Eye (tissue), 1 donor: ENCODE measurements around the gene ADAMTSL3.

Experiments
- DNase-seq: peaks from one replicate; pipeline ENCODE4 v3.0.0-alpha.2; 2015

ADAMTSL3 gene

GRCh38 chr15:83764201-83764838 lies 110.4 kb downstream of the ADAMTSL3 start:
- no peak for DNase-seq

DNA sequence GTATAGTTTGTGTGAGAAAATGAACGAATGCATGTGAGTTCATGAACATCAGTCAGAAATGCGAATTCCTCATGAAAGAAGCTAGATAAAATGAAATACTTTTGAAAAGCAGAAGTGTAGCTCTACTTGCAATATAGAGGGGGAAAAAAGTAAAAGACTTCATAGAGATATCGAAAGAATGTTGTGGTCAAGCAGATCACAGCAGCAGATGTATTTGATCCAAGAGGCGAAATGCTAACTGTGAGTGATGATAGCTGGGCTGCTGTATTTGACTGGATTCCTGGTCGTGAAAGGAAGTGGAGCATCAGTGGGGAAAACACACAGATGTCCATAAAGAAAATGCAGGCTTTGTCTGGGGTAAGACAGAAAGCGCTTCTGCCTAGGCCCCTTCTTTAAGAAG lies 112.4 kb downstream of the ADAMTSL3 start:
- peak; percentile 1 for DNase-seq

DNA sequence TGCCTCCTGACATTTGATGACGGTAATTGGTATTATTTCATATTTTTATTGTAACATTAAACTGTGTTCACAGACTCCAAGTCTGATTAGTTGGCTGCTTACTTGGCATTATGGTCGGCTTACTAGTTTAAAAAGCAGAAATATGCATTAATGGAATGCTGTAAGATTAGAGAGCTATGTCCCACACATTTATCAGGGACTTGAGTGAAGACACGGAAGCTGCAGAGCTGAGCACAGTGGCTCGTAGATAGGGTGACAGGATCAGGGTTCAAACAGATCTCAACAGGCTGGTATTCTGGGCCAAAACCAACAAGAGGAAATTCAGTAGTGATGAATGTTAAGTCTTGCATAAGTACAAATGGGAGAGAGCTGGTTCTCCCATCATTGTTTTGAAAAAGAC lies 113.8 kb downstream of the ADAMTSL3 start:
- DNase-seq, result peak; percentile 21

GRCh38 chr15:83769411-83769999 lies 115.6 kb downstream of the ADAMTSL3 start:
- DNase-seq, result peak; percentile 38

DNA sequence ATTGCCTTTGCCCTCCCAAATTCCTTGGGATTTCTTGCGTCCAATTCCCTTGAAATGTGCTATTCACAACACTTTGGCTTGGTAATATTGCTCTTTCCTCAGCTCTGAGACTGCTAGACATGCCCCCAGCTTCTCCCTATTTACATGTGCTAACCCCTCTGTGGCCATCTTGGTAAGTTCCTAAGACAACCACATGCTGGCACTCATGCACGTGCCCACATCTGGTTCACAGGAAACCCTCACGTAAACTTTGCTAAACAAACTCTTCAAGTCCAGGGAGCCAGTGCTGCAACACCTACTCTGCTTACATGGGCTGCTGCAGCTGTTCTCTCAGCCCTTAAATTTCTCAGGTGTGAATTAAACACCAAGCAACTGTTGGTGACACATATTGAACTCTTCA lies 121.8 kb downstream of the ADAMTSL3 start:
- DNase-seq, result no peak

DNA sequence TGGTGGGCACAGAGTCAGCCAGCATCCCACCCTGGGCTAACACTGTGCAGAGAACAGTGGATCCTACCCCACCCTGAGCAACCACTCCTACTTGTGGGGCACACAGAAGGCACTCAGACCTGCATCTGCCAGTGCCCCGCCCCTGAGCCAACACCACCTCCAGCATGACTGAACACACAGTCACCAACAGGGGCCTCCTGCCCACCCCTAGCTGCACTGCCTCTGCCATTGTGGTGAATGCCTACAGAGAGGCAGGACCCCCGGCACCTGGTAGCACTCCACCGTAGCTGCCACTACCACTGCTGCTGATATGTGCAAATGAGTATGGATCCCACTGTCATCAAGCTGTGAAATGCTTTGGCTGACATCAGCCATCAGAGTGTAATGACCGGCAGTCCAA lies 123.1 kb downstream of the ADAMTSL3 start:
- no peak for DNase-seq

GRCh38 chr15:83783227-83783626 lies 129.3 kb downstream of the ADAMTSL3 start:
- no peak for DNase-seq

GRCh38 chr15:83784975-83785374 lies 131.1 kb downstream of the ADAMTSL3 start:
- no peak for DNase-seq

- no peak for DNase-seq
Measured at GRCh38 chr15:83786336-83786735, 132.4 kb downstream of the ADAMTSL3 start.

DNA sequence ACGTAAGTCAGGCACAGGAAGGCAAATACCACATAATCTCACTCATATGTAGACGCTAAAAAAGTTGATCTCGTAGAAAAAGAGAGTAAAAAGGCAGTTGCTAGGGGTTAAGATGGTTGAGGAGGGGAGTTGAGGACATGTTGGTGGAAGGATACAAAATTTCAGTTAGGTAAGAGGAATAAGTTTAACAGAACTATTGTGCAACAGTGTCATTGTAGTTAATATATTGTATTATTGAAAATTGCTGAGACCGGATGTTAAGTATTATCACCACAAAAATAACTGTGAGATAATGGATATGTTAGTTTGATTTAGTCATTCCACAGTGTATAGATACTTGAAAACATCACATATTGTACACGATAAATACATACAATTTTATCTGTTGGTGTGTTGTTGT lies 139.1 kb downstream of the ADAMTSL3 start:
- no peak for DNase-seq

DNA sequence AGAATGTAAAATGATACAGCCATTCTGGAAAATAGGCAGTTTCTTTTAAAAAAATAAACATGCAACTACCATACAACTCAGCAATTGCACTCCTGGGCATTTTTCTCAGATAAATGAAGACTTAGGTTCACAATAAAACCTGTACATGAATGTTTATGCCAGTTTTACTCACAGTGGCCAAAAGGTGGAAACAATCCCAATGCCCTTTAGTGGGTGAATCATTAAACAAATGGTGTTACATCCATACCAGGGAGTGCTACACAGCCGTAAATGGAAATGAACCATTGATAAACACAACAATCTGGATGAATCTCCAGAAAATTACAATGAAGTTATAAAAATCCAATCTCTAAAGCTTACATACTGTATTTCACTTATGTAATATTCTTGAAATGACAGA lies 140.3 kb downstream of the ADAMTSL3 start:
- DNase-seq, result no peak

- DNase-seq, result no peak
Measured at GRCh38 chr15:83809345-83809744, 155.4 kb downstream of the ADAMTSL3 start.

DNA sequence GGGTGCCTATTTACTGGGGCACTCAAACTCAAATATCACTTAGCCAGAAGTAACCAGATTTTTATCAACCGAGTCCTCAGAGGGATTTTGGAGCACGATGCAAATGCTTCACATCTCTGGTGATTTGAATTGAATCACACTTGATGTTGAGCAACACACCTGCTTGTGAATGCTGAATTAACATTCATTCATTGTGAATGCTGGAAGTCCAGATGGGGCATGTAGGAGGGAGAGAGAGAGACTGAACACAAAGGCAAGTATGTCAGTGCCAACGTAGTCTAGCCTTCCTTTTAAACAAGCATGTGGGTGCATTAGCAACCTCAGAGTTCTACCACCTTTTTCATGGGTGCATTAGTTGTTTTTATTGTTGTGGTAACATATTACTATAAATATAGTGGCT lies 156.2 kb downstream of the ADAMTSL3 start:
- no peak for DNase-seq

DNA sequence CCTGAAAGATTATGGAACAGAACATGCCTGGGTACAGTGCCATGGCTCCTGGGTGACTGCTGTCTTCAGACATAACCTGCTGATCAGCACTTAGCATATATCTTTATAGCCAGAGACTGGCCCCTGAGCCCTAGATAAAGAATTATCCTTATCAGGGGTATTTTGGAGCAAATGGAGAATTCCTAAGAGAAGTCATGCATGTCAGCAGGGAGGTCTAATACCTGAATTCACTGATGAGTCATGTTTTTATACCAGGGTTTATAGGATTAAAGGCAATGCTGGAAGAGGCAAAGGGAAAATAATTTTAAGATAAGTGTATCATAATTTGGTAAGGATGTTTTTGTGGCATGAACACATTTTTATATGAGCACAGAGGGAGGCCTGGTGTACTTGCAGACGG lies 159.8 kb downstream of the ADAMTSL3 start:
- no peak for DNase-seq

DNA sequence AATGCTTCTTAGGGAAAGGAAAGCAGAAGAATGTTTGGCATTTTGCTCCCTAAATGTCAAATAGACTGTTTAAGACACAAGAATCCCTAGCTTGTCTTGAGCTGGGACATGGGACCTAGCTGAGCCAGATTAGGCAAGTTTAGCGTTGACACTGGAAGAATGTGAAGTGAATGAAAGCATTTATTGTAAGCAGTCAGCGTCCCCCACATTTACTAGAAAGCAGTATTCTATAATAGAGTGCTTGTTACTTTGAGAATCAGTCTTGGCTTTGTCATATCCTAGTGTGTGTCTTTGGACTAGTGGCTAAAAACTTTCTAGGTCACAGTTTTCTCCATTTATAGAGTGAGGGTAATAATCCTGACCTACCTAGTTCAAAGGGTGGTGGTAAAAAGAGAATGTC lies 161.6 kb downstream of the ADAMTSL3 start:
- peak; percentile 37 for DNase-seq

GRCh38 chr15:83816124-83816883 lies 162.4 kb downstream of the ADAMTSL3 start:
- no peak for DNase-seq

GRCh38 chr15:83818591-83818990 lies 164.7 kb downstream of the ADAMTSL3 start:
- DNase-seq, result no peak

GRCh38 chr15:83830381-83830780 lies 176.5 kb downstream of the ADAMTSL3 start:
- no peak for DNase-seq

DNA sequence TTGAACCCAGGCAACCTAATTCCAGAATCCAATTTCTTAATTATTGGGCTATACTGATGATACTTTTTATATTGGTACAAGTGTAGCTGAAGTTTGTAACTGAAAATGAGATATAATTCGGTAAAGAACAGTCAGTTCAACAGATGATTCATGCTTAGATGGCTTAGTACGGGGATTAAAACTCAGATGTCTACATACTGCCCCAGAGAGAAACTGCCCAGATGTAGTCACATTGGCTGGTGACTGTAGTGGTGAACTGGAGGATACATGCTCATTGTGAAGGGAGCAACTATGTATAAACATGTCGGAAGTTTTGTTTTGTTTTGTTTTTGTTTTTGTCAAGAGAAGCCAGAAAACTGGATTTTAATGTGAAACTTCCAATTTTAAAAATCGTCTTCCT lies 179.6 kb downstream of the ADAMTSL3 start:
- DNase-seq, result no peak

DNA sequence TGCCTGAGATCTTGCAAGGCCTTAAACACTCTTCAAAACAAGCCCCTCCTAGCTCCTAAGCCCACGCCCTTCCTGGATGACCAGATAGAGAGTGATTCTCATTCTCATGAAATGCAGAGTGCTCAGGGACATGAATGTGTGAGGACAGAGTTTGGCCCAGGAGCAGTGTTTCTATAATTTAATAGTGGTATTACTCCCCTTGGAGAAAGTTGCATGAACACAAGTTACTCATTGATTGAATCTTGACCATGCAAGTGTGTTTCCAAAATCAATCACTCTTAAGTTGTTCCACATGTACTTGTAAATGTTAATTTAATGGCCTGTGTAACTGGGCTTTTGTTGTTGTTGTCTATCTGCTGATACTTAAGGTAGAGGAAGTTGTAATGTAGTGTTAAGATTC lies 181.6 kb downstream of the ADAMTSL3 start:
- DNase-seq, result no peak

DNA sequence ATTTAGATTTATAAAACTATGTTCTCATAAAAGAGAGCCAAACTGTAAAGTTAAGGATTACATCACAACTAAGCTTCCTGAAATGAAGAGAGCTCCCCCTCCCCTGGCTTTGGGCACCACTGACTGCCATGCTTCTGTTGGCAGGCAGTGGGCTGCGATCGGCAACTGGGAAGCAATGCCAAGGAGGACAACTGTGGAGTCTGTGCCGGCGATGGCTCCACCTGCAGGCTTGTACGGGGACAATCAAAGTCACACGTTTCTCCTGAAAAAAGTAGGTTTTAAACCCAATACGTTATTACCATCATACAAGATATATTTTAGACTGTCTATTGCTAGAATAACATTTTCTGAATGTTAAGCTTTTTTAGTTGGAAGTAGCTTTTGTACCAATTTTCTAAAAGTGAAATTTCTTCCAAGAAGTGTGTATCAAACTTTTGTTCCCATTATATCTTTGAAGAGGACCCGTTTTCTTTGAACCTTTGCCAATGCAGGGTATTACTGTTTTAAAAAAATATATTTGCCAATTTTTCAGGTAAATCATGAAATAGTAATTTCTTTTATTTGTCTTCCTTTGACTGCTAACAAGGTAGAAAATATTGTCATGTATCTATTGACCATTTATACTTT lies 184.1 kb downstream of the ADAMTSL3 start:
- peak; percentile 43 for DNase-seq

GRCh38 chr15:83838763-83839162 lies 184.8 kb downstream of the ADAMTSL3 start:
- no peak for DNase-seq

- DNase-seq, result no peak
Measured at GRCh38 chr15:83842281-83842680, 188.4 kb downstream of the ADAMTSL3 start.

DNA sequence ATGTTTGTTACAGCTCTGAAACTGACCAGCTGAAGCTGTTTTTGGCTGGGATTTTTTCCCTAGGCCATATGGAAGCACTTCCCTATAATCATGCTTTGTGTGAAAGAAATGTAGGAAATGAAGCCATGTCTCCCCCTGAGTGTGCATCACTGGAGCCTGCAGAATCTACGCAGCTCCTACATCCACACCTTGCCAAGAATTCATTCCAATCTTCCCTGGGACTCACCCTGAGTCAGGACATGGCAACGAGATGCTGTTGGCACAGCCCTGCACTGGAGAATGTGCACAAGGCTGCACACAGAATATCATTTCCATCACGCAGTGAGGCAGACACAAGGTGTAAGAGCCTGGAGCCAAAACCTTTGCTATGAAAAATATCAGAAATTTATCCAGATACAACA lies 189.5 kb downstream of the ADAMTSL3 start:
- no peak for DNase-seq
